ENCODE data around the gene CHCHD3.
"Not testable (repeated sequence)": the region's sequence is repeated elsewhere in the genome, so short reads cannot be mapped to it uniquely, and the experiment has no call there.

CHCHD3 gene

GRCh38 chr7:132972745-132973144 lies 109.1 kb downstream of the CHCHD3 start:
- intact Hi-C loops (cut with DNase I): no loop called here
- DNase-seq: no peak

- intact Hi-C loops (cut with DNase I): no loop called here
- DNase-seq: no peak
Observed at GRCh38 chr7:132970257-132970656, 111.6 kb downstream of the CHCHD3 start.

- DNase-seq: no peak
- intact Hi-C loops (cut with DNase I): no loop called here
Observed at GRCh38 chr7:132969520-132969919, 112.4 kb downstream of the CHCHD3 start.

- DNase-seq; intact Hi-C loops (cut with DNase I): not testable (repeated sequence)
Observed at GRCh38 chr7:132967470-132967848, 114.4 kb downstream of the CHCHD3 start.

GRCh38 chr7:132966754-132967469 lies 115.0 kb downstream of the CHCHD3 start:
- intact Hi-C loops (cut with DNase I): no loop called here
- DNase-seq: no peak

- intact Hi-C loops (cut with DNase I): no loop called here
- DNase-seq: no peak
Observed at GRCh38 chr7:132965951-132966350, 115.9 kb downstream of the CHCHD3 start.

- intact Hi-C loops (cut with DNase I): no loop called here
- no peak for DNase-seq
Observed at GRCh38 chr7:132964876-132965275, 117.0 kb downstream of the CHCHD3 start.

GRCh38 chr7:132959891-132960290 lies 122.0 kb downstream of the CHCHD3 start:
- no peak for DNase-seq
- intact Hi-C loops (cut with DNase I): no loop called here

GRCh38 chr7:132956556-132956955 lies 125.3 kb downstream of the CHCHD3 start:
- intact Hi-C loops (cut with DNase I): no loop called here
- no peak for DNase-seq

GRCh38 chr7:132953468-132953867 lies 128.4 kb downstream of the CHCHD3 start:
- no peak for DNase-seq
- intact Hi-C loops (cut with DNase I): no loop called here

GRCh38 chr7:132950725-132951124 lies 131.2 kb downstream of the CHCHD3 start:
- intact Hi-C loops (cut with DNase I): no loop called here
- DNase-seq: no peak

- no peak for DNase-seq
- intact Hi-C loops (cut with DNase I): no loop called here
Observed at GRCh38 chr7:132947011-132947410, 134.9 kb downstream of the CHCHD3 start.

GRCh38 chr7:132944774-132945173 lies 137.1 kb downstream of the CHCHD3 start:
- no peak for DNase-seq

GRCh38 chr7:132943645-132944044 lies 138.2 kb downstream of the CHCHD3 start:
- intact Hi-C loops (cut with DNase I): no loop called here
- DNase-seq: no peak

More at GRCh38 chr7:132944774-132945173, 137.1 kb downstream of the CHCHD3 start:
- intact Hi-C loops (cut with DNase I): no loop called here

- intact Hi-C loops (cut with DNase I): no loop called here
- DNase-seq: no peak
Observed at GRCh38 chr7:132942701-132943100, 139.2 kb downstream of the CHCHD3 start.

- DNase-seq: no peak
- intact Hi-C loops (cut with DNase I): no loop called here
Observed at GRCh38 chr7:132941905-132942304, 140.0 kb downstream of the CHCHD3 start.

- intact Hi-C loops (cut with DNase I): no loop called here
- DNase-seq: no peak
Observed at GRCh38 chr7:132941428-132941827, 140.5 kb downstream of the CHCHD3 start.

GRCh38 chr7:132940084-132940483 lies 141.8 kb downstream of the CHCHD3 start:
- intact Hi-C loops (cut with DNase I): no loop called here
- no peak for DNase-seq

- DNase-seq: no peak
- intact Hi-C loops (cut with DNase I): no loop called here
Observed at GRCh38 chr7:132939495-132939894, 142.4 kb downstream of the CHCHD3 start.

- no peak for DNase-seq
- intact Hi-C loops (cut with DNase I): no loop called here
Observed at GRCh38 chr7:132937286-132937685, 144.6 kb downstream of the CHCHD3 start.

GRCh38 chr7:132935608-132936007 lies 146.3 kb downstream of the CHCHD3 start:
- intact Hi-C loops (cut with DNase I): no loop called here
- no peak for DNase-seq

- intact Hi-C loops (cut with DNase I): no loop called here
Observed at GRCh38 chr7:132934017-132934416, 147.9 kb downstream of the CHCHD3 start.

More at GRCh38 chr7:132934017-132934416, 147.9 kb downstream of the CHCHD3 start:
- no peak for DNase-seq
